HepG2 (cell line): ENCODE data around the gene UACA. TPM values are rescaled to one million over a fixed set of nuclear protein-coding genes. Genes with fewer than 3 reads are reported as not detected.

Source experiments
- ATAC-seq: fragments of 200-7000 bp; cut with Tn5 transposase; 3 replicates; pipeline ENCODE4 v1.9.1; 2020; ENCODE audit warnings: mild to moderate bottlenecking, moderate library complexity
- BruUV-seq: library from RNA; stranded (reverse); fragments of 400-500 nt; replicated peaks from 2 replicates; lab custom pipeline; 2021; lab: Mats Ljungman, UMichigan
- CTCF ChIA-PET: fragments of 300-600 bp; formaldehyde crosslinking; extraction: SDS; loops from one replicate; lab custom pipeline; 2021; ENCODE audit warnings: low total read pairs, inconsistent platforms, low intra/inter-chr PET ratio; lab: Yijun Ruan, JAX
- POLR2A ChIA-PET: fragments of 350-600 bp; sonication (Branson Sonifier 250); formaldehyde crosslinking; loops from one replicate; lab custom pipeline; 2020; ENCODE audit warnings: antibody characterized with exemption, inconsistent platforms; lab: Yijun Ruan, JAX
- DNase-seq: peaks from one replicate; pipeline ENCODE4 v3.0.0-alpha.2; 2015; ENCODE audit warnings: low spot score
- FAIRE-seq: peaks from 3 replicates; lab custom pipeline; 2011; peaks lifted over from hg19 to GRCh38; lab: Jason Lieb, UNC
- H2AFZ ChIP-seq: one replicate; pipeline ENCODE4 v1.6.1; 2011; ENCODE audit warnings: low read length, inconsistent platforms
- H3K27ac ChIP-seq: fragments of 300-600 bp; 3 replicates; pipeline ENCODE4 v1.8.0; 2011; ENCODE audit warnings: mixed run types, mild to moderate bottlenecking, mixed read lengths, low read length, inconsistent platforms; ENCODE audit not compliant: insufficient read depth; ENCODE audit errors: extremely low read length
- H3K27me3 ChIP-seq, 2 experiments: fragments of 200-600 bp in 1 of 2; 2 replicates in 1 of 2; 3 replicates in 1 of 2; pipeline versions ENCODE4 v1.6.0 to v1.8.0; 2011; ENCODE audit warnings: low read length in 2 of 2, mild to moderate bottlenecking in 2 of 2, moderate library complexity in 2 of 2, inconsistent platforms in 1 of 2; ENCODE audit not compliant: insufficient read depth in 2 of 2, control insufficient read depth in 1 of 2
- H3K36me3 ChIP-seq, 2 experiments: fragments of 200-600 bp in 1 of 2; replicated peaks in 1 of 2; 2 replicates in 1 of 2; 3 replicates in 1 of 2; pipeline versions ENCODE4 v1.5.1 to v1.8.0; 2011; ENCODE audit warnings: low read length in 2 of 2, inconsistent platforms in 1 of 2; ENCODE audit not compliant: insufficient read depth in 2 of 2, control insufficient read depth in 1 of 2
- H3K4me1 ChIP-seq: 2 replicates; pipeline ENCODE4 v1.5.1; 2012; ENCODE audit warnings: low read length, inconsistent platforms; ENCODE audit not compliant: insufficient read depth
- H3K4me2 ChIP-seq: 2 replicates; pipeline ENCODE4 v1.6.0; 2011; ENCODE audit warnings: low read depth, low read length, inconsistent platforms
- H3K4me3 ChIP-seq, 3 experiments: fragments of 200-600 bp in 1 of 3; sonication (generic), shearing (Covaris generic) in 1 of 3; replicated peaks in 1 of 3; 2 replicates each; pipeline ENCODE4 v1.5.1; 2011 to 2016; ENCODE audit warnings: low read length in 3 of 3, inconsistent platforms in 2 of 3, low read depth in 2 of 3, mild to moderate bottlenecking in 2 of 3, control low read depth in 1 of 3, mixed read lengths in 1 of 3; ENCODE audit not compliant: insufficient read depth in 1 of 3
- H3K79me2 ChIP-seq: one replicate; pipeline ENCODE4 v1.6.1; 2011; ENCODE audit warnings: low read length, inconsistent platforms; ENCODE audit not compliant: insufficient read depth
- H3K9ac ChIP-seq: 2 replicates; pipeline ENCODE4 v1.6.0; 2011; ENCODE audit warnings: mild to moderate bottlenecking, low read depth, low read length, inconsistent platforms; ENCODE audit not compliant: insufficient read depth
- H3K9me3 ChIP-seq: 2 replicates; pipeline ENCODE4 v1.5.1; 2012; ENCODE audit warnings: mild to moderate bottlenecking, low read length
- H4K20me1 ChIP-seq: 2 replicates; pipeline ENCODE4 v1.6.0; 2011; ENCODE audit warnings: inconsistent platforms, mild to moderate bottlenecking, low read length, moderate library complexity; ENCODE audit not compliant: insufficient read depth
- CC2D1A ChIP-seq: sonication (generic); formaldehyde crosslinking; IDR thresholded peaks from 2 replicates; pipeline ENCODE4 v1.8.1; 2023; ENCODE audit warnings: mild to moderate bottlenecking, missing genetic modification reagents
- DMTF1 ChIP-seq: sonication (generic); formaldehyde crosslinking; IDR thresholded peaks from 2 replicates; pipeline ENCODE4 v1.4.0; 2020; ENCODE audit warnings: mild to moderate bottlenecking, missing genetic modification reagents
- IKZF1 ChIP-seq: fragments of 450-650 bp; IDR thresholded peaks from 2 replicates; pipeline ENCODE4 v1.7.1; 2016
- PAX8 ChIP-seq: sonication (generic); formaldehyde crosslinking; IDR thresholded peaks from 2 replicates; pipeline ENCODE4 v1.8.0; 2022; ENCODE audit warnings: mild to moderate bottlenecking, missing genetic modification reagents, borderline replicate concordance
- PRDM15 ChIP-seq: sonication (generic); formaldehyde crosslinking; IDR thresholded peaks from 2 replicates; pipeline ENCODE4 v1.4.0; 2020; ENCODE audit warnings: missing genetic modification reagents
- SMAD3 ChIP-seq: sonication (generic); formaldehyde crosslinking; IDR thresholded peaks from 2 replicates; pipeline ENCODE4 v1.4.0; 2020; ENCODE audit warnings: missing genetic modification reagents
- ZNF784 ChIP-seq: sonication (generic); formaldehyde crosslinking; IDR thresholded peaks from 2 replicates; pipeline ENCODE4 v1.5.1; 2020; ENCODE audit warnings: missing genetic modification reagents, mild to moderate bottlenecking, borderline replicate concordance
- ZSCAN20 ChIP-seq: sonication (generic); formaldehyde crosslinking; IDR thresholded peaks from 2 replicates; pipeline ENCODE4 v1.4.0; 2020; ENCODE audit warnings: missing genetic modification reagents, mild to moderate bottlenecking, borderline replicate concordance
- WGBS: methylation state at CpG from one replicate; pipeline ENCODE4 v1.1.6; 2017; ENCODE audit warnings: low lambda C conversion rate; 5-methylcytosine and 5-hydroxymethylcytosine counted together
- in situ Hi-C: cut with HindIII; loops from 2 replicates; pipeline ENCODE4 v1.10.0; 2017; ENCODE audit warnings: low pct_unique_long_range_greater_than_20kb; ENCODE audit not compliant: extremely low pct_ligation_motif_present
- intact Hi-C: fragments of 100-400 bp; cut with micrococcal nuclease; formaldehyde crosslinking; loops from one replicate; pipeline ENCODE4 v1.10.0; 2022; ENCODE audit not compliant: unreplicated experiment
- polyA plus RNA-seq, 8 experiments: library from polyadenylated mRNA; depleted of rRNA in 3 of 8; stranded (reverse) in 7 of 8; unstranded in 1 of 8; fragments of >200 nt; fragmentation: Illumina TruSeq in 4 of 8; extraction: Trizol in 4 of 8; gene quantifications; 2 replicates each; pipeline versions ENCODE4 v1.2.1 to v1.2.3, GENCODE V29; 2011 to 2016; ENCODE audit warnings: low read depth in 4 of 8, missing spikeins in 1 of 8, mixed read lengths in 1 of 8; ENCODE audit not compliant: insufficient read depth in 1 of 8
- total RNA-seq, 5 experiments: library from RNA; depleted of rRNA; stranded (reverse); fragments of >200 nt; fragmentation: Illumina TruSeq; extraction: Trizol; gene quantifications; 2 replicates each; pipeline ENCODE4 v1.2.3, GENCODE V29; 2016; ENCODE audit warnings: low read depth in 1 of 5

The UACA gene
- total and polyA plus RNA-seq, 2 of the 13 experiments (the other 11 are each of a cell fraction or from before 2014, with no cell fraction given), result 17.8 to 39.2 TPM

GRCh38 chr15:70605606-70606410 is 157.6 kb downstream of the UACA start:
- FAIRE-seq, result no peak
- TF ChIP-seq IKZF1 (no peak), PAX8 (CRISPR knock-in tag) (no peak), ZNF784 (CRISPR knock-in tag) (no peak), DMTF1 (CRISPR knock-in tag) (no peak), ZSCAN20 (CRISPR knock-in tag) (no peak), CC2D1A (CRISPR knock-in tag) (no peak), PRDM15 (CRISPR knock-in tag) (no peak), SMAD3 (no peak)
- peak overlapping the region; percentile 31; the same call in 1 of the 2 replicates for H3K4me2 ChIP-seq
- ChIA-PET CTCF (no interaction called here), POLR2A (interaction anchor here (1.1 to 1.2 kb wide), 3 partner anchors 9 to 21 kb away, joined by 3 read pairs; no protein-coding TSS in a partner anchor)
- no peak; the same call in 2 of the 3 replicates for ATAC-seq
- H3K27ac ChIP-seq, result no peak overlapping the region
- intact Hi-C loops (no loop called here), in situ Hi-C loops (no loop called here)
- 56% methylated on average over 6 of the region's 7 CpGs for WGBS
- peaks cover 0 to 16% of the 10 kb centered on the region in 2 experiments; a peak in 2 of 5 replicates for H3K27me3 ChIP-seq
- H2AFZ ChIP-seq, result no peak overlapping the region
- peak; percentile 42 for DNase-seq
- H3K36me3 ChIP-seq, result no peaks in the 10 kb centered on the region
- H3K9ac ChIP-seq, result no peak overlapping the region
- no peaks in the 10 kb centered on the region for H3K79me2 ChIP-seq
- no TSS peak for BruUV-seq
- H3K4me3 ChIP-seq, result no peak overlapping the region
- peaks cover 24% of the 10 kb centered on the region for H3K4me1 ChIP-seq
- H3K9me3 ChIP-seq, result no peaks in the 10 kb centered on the region
- H4K20me1 ChIP-seq, result no peaks in the 10 kb centered on the region
